Thymus (tissue), 11 donors: ENCODE measurements around the gene DGKQ. TPM values are rescaled to one million over a fixed set of nuclear protein-coding genes. Genes with fewer than 3 reads are reported as not detected.
"Not testable (repeated sequence)": the region's sequence is repeated elsewhere in the genome, so short reads cannot be mapped to it uniquely, and the experiment has no call there.

Experiments used
- DNase-seq, 9 donors: peaks; one replicate each; pipeline ENCODE4 v3.0.0-alpha.2; 2013; ENCODE audit warnings: low spot score in 9 of 9, low read depth in 6 of 9, missing footprints in 1 of 9
- H3K27ac ChIP-seq, 2 donors: one replicate each; pipeline ENCODE4 v1.5.1; 2013; ENCODE audit warnings: control low read depth in 1 of 2, low read depth in 1 of 2, low read length in 1 of 2, mild to moderate bottlenecking in 1 of 2, moderate library complexity in 1 of 2
- H3K27me3 ChIP-seq, 2 donors: one replicate each; pipeline ENCODE4 v1.5.1; 2013; ENCODE audit warnings: low read length in 1 of 2; ENCODE audit not compliant: control insufficient read depth in 2 of 2, insufficient read depth in 1 of 2
- H3K36me3 ChIP-seq, 2 donors: one replicate each; pipeline ENCODE4 v1.5.1; 2013; ENCODE audit warnings: low read length in 1 of 2, mild to moderate bottlenecking in 1 of 2, moderate library complexity in 1 of 2; ENCODE audit not compliant: control insufficient read depth in 2 of 2, insufficient read depth in 2 of 2
- H3K4me1 ChIP-seq, 2 donors: one replicate each; pipeline ENCODE4 v1.5.1; 2013; ENCODE audit warnings: low read length in 2 of 2; ENCODE audit not compliant: control insufficient read depth in 2 of 2, insufficient read depth in 2 of 2
- H3K4me3 ChIP-seq, 2 donors: one replicate each; pipeline ENCODE4 v1.5.1; 2013; ENCODE audit warnings: low read length in 2 of 2, control low read depth in 1 of 2, mild to moderate bottlenecking in 1 of 2
- H3K9me3 ChIP-seq, 2 donors: one replicate each; pipeline ENCODE4 v1.5.1; 2013; ENCODE audit warnings: low read length in 1 of 2, mild to moderate bottlenecking in 1 of 2; ENCODE audit not compliant: control insufficient read depth in 2 of 2, insufficient read depth in 1 of 2
- WGBS: extraction: QIAGEN DNeasy Blood & Tissue Kit; methylation state at CpG from one replicate; pipeline ENCODE4 v1.1.7; 2013; 5-methylcytosine and 5-hydroxymethylcytosine counted together
- polyA plus RNA-seq: library from polyadenylated mRNA; stranded (reverse); fragments of 200-250 nt; gene quantifications from one replicate; pipeline ENCODE4 v1.2.3, GENCODE V29; 2013
- total RNA-seq: library from RNA; stranded (reverse); fragments of 120-200 nt; gene quantifications from one replicate; pipeline ENCODE4 v1.2.4, GENCODE V29; 2013
- donor health status: healthy.

DGKQ gene
- total and polyA plus RNA-seq, 2 donors, result 11.3 to 24.1 TPM

GRCh38 chr4:931194-931959 is 42.0 kb downstream of the DGKQ start:
- H3K36me3 ChIP-seq, result peaks cover 3 to 5% of the 10 kb centered on the region in 2 donors
- peak in 1 of 9 donors; percentile 19 for DNase-seq
- WGBS, result 10% methylated on average over 31 of the region's 31 CpGs
- no peaks in the 10 kb centered on the region for H3K9me3 ChIP-seq
- peaks cover 19 to 21% of the 10 kb centered on the region in 2 donors for H3K4me1 ChIP-seq
- H3K27ac ChIP-seq, result peak overlapping the region; percentile 53 to 89
- peak overlapping the region; percentile 93 to 96 for H3K4me3 ChIP-seq
- H3K27me3 ChIP-seq, result no peaks in the 10 kb centered on the region

DNA sequence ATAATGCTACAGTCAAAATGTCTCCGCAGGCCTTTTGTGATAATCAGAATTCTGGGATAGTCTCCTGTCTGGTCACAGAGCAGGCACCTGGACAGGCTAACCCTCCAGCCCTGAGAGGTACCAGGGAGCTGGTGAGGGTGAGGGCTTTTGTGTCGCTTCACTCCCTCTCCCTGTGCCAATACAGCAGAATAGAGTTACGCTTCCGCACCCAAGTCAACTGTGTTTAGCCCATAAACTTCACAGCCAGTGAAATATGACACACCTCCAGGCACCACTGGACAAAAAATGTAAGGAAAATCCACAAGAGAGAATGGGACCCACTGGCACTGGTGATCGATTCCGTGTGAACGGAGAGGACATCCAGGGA is 42.6 kb downstream of the DGKQ start:
- Histone ChIP-seq H3K27ac (peak overlapping the region in 1 of 2 donors; percentile 15), H3K36me3 (peaks cover 3 to 11% of the 10 kb centered on the region in 2 donors), H3K4me1 (peaks cover 19 to 21% of the 10 kb centered on the region in 2 donors), H3K27me3 (no peaks in the 10 kb centered on the region), H3K9me3 (no peaks in the 10 kb centered on the region), H3K4me3 (peak overlapping the region; percentile 93 to 96)
- DNase-seq, result no peak
- 86% methylated on average over 7 of the region's 7 CpGs for WGBS

DNA sequence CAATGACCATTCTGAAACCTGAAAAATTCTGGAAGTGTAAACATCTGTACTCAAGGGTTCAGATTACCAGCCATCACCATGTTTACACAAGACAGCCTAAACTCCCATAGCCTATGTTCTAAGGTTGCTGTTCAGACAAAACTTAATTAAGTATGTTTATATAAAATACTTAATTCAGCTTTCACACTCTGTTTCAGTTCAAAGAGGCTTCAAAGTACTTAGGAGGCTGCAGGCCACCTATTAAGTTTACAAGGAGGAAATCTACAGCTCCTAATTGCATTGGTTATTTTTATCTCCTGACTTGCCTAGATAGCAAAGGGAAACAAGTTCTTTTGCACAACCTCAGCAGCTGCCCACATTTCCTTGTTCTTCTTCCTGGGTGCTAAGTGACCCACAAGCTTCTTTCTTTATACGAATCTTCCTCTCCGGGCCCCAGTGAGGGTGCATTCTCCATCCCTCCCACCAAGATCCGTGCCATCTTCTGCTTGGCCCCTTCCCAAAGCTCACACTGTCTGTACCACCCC is 43.3 kb downstream of the DGKQ start:
- Histone ChIP-seq H3K4me3 (peak overlapping the region in 1 of 2 donors; percentile 96), H3K36me3 (peaks cover 3 to 13% of the 10 kb centered on the region in 2 donors), H3K27ac (no peak overlapping the region), H3K9me3 (no peaks in the 10 kb centered on the region), H3K27me3 (no peaks in the 10 kb centered on the region), H3K4me1 (peaks cover 19 to 21% of the 10 kb centered on the region in 2 donors)
- peak in 1 of 9 donors; percentile 19 for DNase-seq
- 71% methylated on average over 3 of the region's 3 CpGs for WGBS

- Histone ChIP-seq H3K4me1 (peaks cover 19 to 21% of the 10 kb centered on the region in 2 donors), H3K27me3 (no peaks in the 10 kb centered on the region), H3K4me3 (no peak overlapping the region), H3K36me3 (peaks cover 3 to 13% of the 10 kb centered on the region in 2 donors), H3K9me3 (no peaks in the 10 kb centered on the region), H3K27ac (no peak overlapping the region)
- DNase-seq, result no peak
- WGBS, result 96% methylated on average over 17 of the region's 17 CpGs
Measured at GRCh38 chr4:929096-929765, 44.1 kb downstream of the DGKQ start.

DNA sequence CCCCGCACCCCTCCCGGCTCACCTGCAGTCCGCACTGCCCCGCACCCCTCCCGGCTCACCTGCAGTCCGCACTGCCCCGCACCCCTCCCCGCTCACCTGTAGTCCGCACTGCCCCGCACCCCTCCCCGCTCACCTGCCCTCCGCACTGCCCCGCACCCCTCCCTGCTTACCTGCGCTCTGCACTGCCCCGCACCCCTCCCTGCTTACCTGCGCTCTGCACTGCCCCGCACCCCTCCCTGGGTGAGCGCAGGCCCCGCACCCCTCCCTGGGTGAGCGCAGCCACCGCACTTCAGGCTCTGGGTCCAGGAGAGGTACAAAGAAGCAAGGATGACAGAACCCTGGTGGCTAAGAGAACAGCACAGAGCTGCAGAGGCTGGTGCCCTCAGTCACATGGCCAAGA is 45.8 kb downstream of the DGKQ start:
- Histone ChIP-seq H3K4me1 (peaks cover 15 to 21% of the 10 kb centered on the region in 2 donors), H3K36me3 (peaks cover 3 to 13% of the 10 kb centered on the region in 2 donors)
- not testable (repeated sequence) for H3K27ac ChIP-seq, DNase-seq, H3K27me3 ChIP-seq, H3K4me3 ChIP-seq, H3K9me3 ChIP-seq
- WGBS, result 98% methylated on average over 21 of the region's 21 CpGs

- Histone ChIP-seq H3K4me1 (peaks cover 18 to 23% of the 10 kb centered on the region in 2 donors), H3K9me3 (no peaks in the 10 kb centered on the region), H3K27ac (no peak overlapping the region), H3K27me3 (no peaks in the 10 kb centered on the region), H3K36me3 (peaks cover 3 to 19% of the 10 kb centered on the region in 2 donors), H3K4me3 (no peak overlapping the region)
- WGBS, result 97% methylated on average over 16 of the region's 17 CpGs
- no peak for DNase-seq
Measured at GRCh38 chr4:926538-926937, 46.8 kb downstream of the DGKQ start.

DNA sequence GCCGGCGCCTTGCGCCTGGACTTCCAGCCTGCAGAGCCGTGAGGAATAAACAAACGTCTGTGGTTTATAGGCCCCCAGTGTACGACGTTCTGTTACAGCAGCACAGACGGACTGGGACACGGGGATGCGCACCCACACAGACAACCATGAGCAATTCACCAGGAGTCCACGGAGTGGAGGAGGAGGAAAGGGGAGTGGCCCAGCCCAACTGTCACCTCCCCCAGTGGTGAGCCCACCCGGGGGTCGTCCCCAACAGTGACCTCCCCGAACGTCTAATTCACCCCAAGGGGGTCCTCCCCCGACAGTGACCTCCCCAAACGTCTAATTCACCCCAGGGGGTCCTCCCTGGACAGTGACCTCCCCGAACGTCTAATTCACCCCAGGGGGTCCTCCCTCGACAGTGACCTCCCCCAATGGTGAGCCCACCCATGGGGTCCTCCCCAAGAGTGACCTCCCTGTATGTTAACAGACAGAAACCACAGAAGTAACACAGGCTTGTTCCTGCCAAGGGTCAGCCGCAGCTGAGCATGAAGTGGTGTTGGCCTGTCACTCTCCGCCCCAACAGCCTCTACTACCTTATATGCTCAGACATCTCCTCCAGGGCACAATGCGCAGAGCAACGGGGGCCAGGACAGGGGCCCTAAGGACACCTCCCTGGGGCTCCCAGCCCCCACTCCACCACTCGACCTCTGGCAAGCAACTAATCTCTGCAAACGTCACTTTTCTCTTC is 47.4 kb downstream of the DGKQ start:
- peaks cover 13 to 18% of the 10 kb centered on the region in 2 donors for H3K4me1 ChIP-seq

GRCh38 chr4:925171-925570 is 48.2 kb downstream of the DGKQ start:
- H3K4me1 ChIP-seq, result peaks cover 6 to 11% of the 10 kb centered on the region in 2 donors
- no peak for DNase-seq
- no peaks in the 10 kb centered on the region for H3K27me3 ChIP-seq
- peaks cover 3 to 19% of the 10 kb centered on the region in 2 donors for H3K36me3 ChIP-seq
- WGBS, result 97% methylated on average over 9 of the region's 9 CpGs
- no peak overlapping the region for H3K27ac ChIP-seq
- no peak overlapping the region for H3K4me3 ChIP-seq
- H3K9me3 ChIP-seq, result no peaks in the 10 kb centered on the region

More for the DNA sequence above, 47.4 kb downstream of the DGKQ start:
- H3K27ac ChIP-seq, result no peak overlapping the region
- H3K36me3 ChIP-seq, result peaks cover 3 to 19% of the 10 kb centered on the region in 2 donors
- H3K4me3 ChIP-seq, result no peak overlapping the region
- H3K9me3 ChIP-seq, result no peaks in the 10 kb centered on the region
- no peaks in the 10 kb centered on the region for H3K27me3 ChIP-seq
- WGBS, result 97% methylated on average over 26 of the region's 26 CpGs
- no peak for DNase-seq
